PC-9 (cell line): ENCODE data around the gene AP1B1. TPM values are rescaled to one million over a fixed set of nuclear protein-coding genes. Genes with fewer than 3 reads are reported as not detected.

Source experiments
- BruUV-seq: library from RNA; stranded (reverse); fragments of 400-500 nt; replicated peaks from 2 replicates; lab custom pipeline; 2021; lab: Mats Ljungman, UMichigan
- CTCF ChIA-PET: fragments of 300-600 bp; sonication (Branson Sonifier 250); formaldehyde crosslinking; loops from one replicate; lab custom pipeline; 2022; ENCODE audit warnings: antibody characterized with exemption; lab: Charles Lee
- POLR2A ChIA-PET: fragments of 300-600 bp; sonication (Branson Sonifier 250); formaldehyde crosslinking; loops from one replicate; lab custom pipeline; 2022; ENCODE audit warnings: antibody characterized with exemption; ENCODE audit not compliant: unreplicated experiment; lab: Charles Lee
- DNase-seq, 2 experiments: peaks; one replicate each; pipeline versions ENCODE4 v3.0.0 to v3.0.0-alpha.2; 2015 to 2022; ENCODE audit warnings: mixed read lengths in 1 of 2
- H2AFZ ChIP-seq: fragments of 200-600 bp; sonication (generic); 2 replicates; pipeline ENCODE4 v1.8.1; 2017; ENCODE audit warnings: antibody characterized with exemption
- H3F3A ChIP-seq: fragments of 200-600 bp; sonication (generic); 2 replicates; pipeline ENCODE4 v1.8.1; 2017; ENCODE audit warnings: antibody characterized with exemption, mild to moderate bottlenecking, low read depth; ENCODE audit not compliant: insufficient read depth
- H3K27ac ChIP-seq: fragments of 200-600 bp; sonication (generic); 2 replicates; pipeline ENCODE4 v1.6.1; 2016; ENCODE audit warnings: mixed run types
- H3K27me3 ChIP-seq: fragments of 200-600 bp; sonication (generic); 2 replicates; pipeline ENCODE4 v1.6.1; 2016; ENCODE audit warnings: low read depth, mixed run types; ENCODE audit not compliant: insufficient read depth
- H3K36me3 ChIP-seq: fragments of 200-600 bp; sonication (generic); 2 replicates; pipeline ENCODE4 v1.6.1; 2016; ENCODE audit warnings: low read depth, mixed run types
- H3K4me1 ChIP-seq: fragments of 200-600 bp; sonication (generic); replicated peaks from 2 replicates; pipeline ENCODE4 v1.6.1; 2016; ENCODE audit warnings: mixed run types; ENCODE audit not compliant: insufficient read depth
- H3K4me2 ChIP-seq: fragments of 200-600 bp; sonication (generic); 2 replicates; pipeline ENCODE4 v1.6.1; 2017; ENCODE audit warnings: mixed run types
- H3K4me3 ChIP-seq: fragments of 200-600 bp; sonication (generic); 2 replicates; pipeline ENCODE4 v1.6.1; 2016; ENCODE audit warnings: mixed run types
- H3K79me2 ChIP-seq: fragments of 200-600 bp; sonication (generic); 2 replicates; pipeline ENCODE4 v1.6.1; 2017; ENCODE audit warnings: low read depth, mixed run types
- H3K9me2 ChIP-seq: fragments of 200-600 bp; sonication (generic); 2 replicates; pipeline ENCODE4 v1.8.1; 2017; ENCODE audit warnings: mild to moderate bottlenecking; ENCODE audit not compliant: insufficient read depth
- H3K9me3 ChIP-seq: fragments of 200-600 bp; sonication (generic); 2 replicates; pipeline ENCODE4 v1.8.1; 2016; ENCODE audit warnings: low read depth; ENCODE audit not compliant: insufficient read depth
- H4K20me1 ChIP-seq: fragments of 200-600 bp; sonication (generic); 2 replicates; pipeline ENCODE4 v1.8.1; 2017; ENCODE audit not compliant: insufficient read depth
- EZH2 ChIP-seq: fragments of 200-600 bp; sonication (generic); IDR thresholded peaks from 2 replicates; pipeline ENCODE4 v1.8.0; 2017; ENCODE audit warnings: antibody characterized with exemption, low read depth
- intact Hi-C: fragments of 100-400 bp; cut with micrococcal nuclease; formaldehyde crosslinking; loops from one replicate; pipeline ENCODE4 v1.10.0; 2022; ENCODE audit not compliant: unreplicated experiment
- total RNA-seq: library from RNA; stranded (reverse); gene quantifications from 2 replicates; pipeline ENCODE4 v1.2.3, GENCODE V29; 2021
- TF ChIP-seq, protein P1 (sequence below): fragments of 200-600 bp; sonication (generic); conservative IDR thresholded peaks from 2 replicates; pipeline ENCODE4 v1.6.1; 2017; ENCODE audit warnings: mixed run types, antibody characterized with exemption, mild to moderate bottlenecking, moderate library complexity

The AP1B1 gene
- total RNA-seq, 1 experiment from 2014 or later, result 50.8 TPM

DNA sequence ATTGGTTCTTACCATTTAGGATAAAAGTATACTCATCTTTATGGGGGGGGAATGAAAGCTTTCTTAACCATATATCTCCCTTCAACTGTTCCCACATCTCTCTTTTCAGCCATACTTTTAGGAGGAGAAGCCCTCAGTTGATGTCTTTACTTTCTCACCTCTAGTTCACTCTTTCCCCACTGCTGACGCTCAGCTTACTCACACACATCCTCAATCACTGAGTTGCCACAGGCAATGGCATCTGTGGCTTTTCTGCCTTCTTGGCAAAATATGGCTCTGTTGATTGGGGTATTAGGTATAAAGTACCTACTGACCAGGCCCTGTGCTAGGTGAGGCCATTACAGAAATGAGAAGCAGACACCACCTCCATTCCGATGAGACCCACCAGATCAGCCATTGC lies 12.2 kb upstream of the AP1B1 start:
- Histone ChIP-seq H3K79me2 (no peaks in the 10 kb centered on the region), H2AFZ (no peak overlapping the region), H3K36me3 (no peaks in the 10 kb centered on the region), H3K9me2 (no peaks in the 10 kb centered on the region), H3K27me3 (no peaks in the 10 kb centered on the region), H3K27ac (no peak overlapping the region), H3K4me3 (no peak overlapping the region), H3K4me1 (no peaks in the 10 kb centered on the region), H3K4me2 (no peak overlapping the region), H3F3A (no peaks in the 10 kb centered on the region), H4K20me1 (no peaks in the 10 kb centered on the region), H3K9me3 (no peaks in the 10 kb centered on the region)
- ChIA-PET POLR2A (no interaction called here), CTCF (no interaction called here)
- no TSS peak for BruUV-seq
- TF ChIP-seq, protein P1, sequence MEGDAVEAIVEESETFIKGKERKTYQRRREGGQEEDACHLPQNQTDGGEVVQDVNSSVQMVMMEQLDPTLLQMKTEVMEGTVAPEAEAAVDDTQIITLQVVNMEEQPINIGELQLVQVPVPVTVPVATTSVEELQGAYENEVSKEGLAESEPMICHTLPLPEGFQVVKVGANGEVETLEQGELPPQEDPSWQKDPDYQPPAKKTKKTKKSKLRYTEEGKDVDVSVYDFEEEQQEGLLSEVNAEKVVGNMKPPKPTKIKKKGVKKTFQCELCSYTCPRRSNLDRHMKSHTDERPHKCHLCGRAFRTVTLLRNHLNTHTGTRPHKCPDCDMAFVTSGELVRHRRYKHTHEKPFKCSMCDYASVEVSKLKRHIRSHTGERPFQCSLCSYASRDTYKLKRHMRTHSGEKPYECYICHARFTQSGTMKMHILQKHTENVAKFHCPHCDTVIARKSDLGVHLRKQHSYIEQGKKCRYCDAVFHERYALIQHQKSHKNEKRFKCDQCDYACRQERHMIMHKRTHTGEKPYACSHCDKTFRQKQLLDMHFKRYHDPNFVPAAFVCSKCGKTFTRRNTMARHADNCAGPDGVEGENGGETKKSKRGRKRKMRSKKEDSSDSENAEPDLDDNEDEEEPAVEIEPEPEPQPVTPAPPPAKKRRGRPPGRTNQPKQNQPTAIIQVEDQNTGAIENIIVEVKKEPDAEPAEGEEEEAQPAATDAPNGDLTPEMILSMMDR, result no peak
- TF ChIP-seq EZH2, result no peak
- intact Hi-C loops, result no loop called here
- DNase-seq, result no peak

DNA sequence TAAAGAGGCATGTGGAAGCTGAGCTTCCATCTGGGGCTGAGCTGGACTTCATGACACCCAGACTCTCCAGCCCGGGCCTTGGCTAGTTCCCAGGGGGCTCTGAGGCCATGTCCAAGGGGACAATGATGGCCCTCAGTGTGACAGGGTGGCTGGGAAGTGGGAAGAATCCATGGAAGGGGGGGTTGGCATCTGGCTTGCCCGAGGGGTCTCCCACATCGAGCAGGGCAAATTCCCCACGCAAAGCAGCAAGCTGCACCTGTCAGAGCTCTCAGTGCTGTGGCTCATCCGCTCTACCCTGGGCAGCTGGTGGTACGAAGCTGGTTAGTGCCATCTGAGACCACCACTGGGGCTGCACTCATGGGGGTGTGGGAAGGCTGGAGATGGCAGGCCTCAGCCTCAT lies 9.4 kb upstream of the AP1B1 start:
- no peaks in the 10 kb centered on the region for H3K79me2 ChIP-seq
- H3K4me1 ChIP-seq, result 0 out of 2 replicates have a peak, but pooled peaks cover 3% of the 10 kb centered on the region
- ChIA-PET POLR2A (no interaction called here), CTCF (no interaction called here)
- H3F3A ChIP-seq, result no peaks in the 10 kb centered on the region
- no peak overlapping the region for H3K4me2 ChIP-seq
- no peaks in the 10 kb centered on the region for H3K9me3 ChIP-seq
- no peaks in the 10 kb centered on the region for H4K20me1 ChIP-seq
- intact Hi-C loops, result loop anchor here (5.0 kb wide), 1 partner anchor 240 kb away; no protein-coding TSS in a partner anchor
- no peak for DNase-seq
- H3K27me3 ChIP-seq, result no peaks in the 10 kb centered on the region
- H3K36me3 ChIP-seq, result no peaks in the 10 kb centered on the region
- no peak for TF ChIP-seq EZH2
- TF ChIP-seq, protein P1, result no peak
- no TSS peak for BruUV-seq
- no peaks in the 10 kb centered on the region for H3K9me2 ChIP-seq
- H3K4me3 ChIP-seq, result no peak overlapping the region
- H2AFZ ChIP-seq, result no peak overlapping the region
- H3K27ac ChIP-seq, result no peak overlapping the region

DNA sequence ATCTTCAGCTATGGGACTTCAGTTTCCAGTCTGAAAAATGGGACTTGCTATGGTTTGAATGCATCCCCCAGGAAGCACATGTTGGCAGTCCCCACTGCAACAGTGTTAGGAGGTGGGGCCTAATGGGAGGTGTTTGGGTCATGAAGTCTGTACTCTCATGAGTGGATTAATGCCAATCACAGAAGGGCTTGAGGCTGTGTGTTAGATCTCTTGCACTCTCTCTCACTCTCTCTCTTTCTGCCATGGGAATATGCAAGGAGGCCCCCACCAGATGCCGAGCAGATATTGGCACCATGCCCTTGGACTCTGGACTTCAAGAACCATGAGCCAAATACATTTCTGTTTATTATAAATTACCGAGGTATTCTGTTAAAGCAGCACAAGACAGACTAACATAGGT lies 7.8 kb upstream of the AP1B1 start:
- no peak overlapping the region for H3K4me2 ChIP-seq
- H3K79me2 ChIP-seq, result no peaks in the 10 kb centered on the region
- intact Hi-C loops, result loop anchor here (5.0 kb wide), 1 partner anchor 241 kb away; no protein-coding TSS in a partner anchor
- no peaks in the 10 kb centered on the region for H4K20me1 ChIP-seq
- no peak overlapping the region for H3K4me3 ChIP-seq
- no peak overlapping the region for H2AFZ ChIP-seq
- no peaks in the 10 kb centered on the region for H3K9me3 ChIP-seq
- CTCF ChIA-PET, result interaction anchor here (0.6 kb wide), 1 partner anchor 79 kb away, joined by 3 read pairs; no protein-coding TSS in a partner anchor
- POLR2A ChIA-PET, result no interaction called here
- no peaks in the 10 kb centered on the region for H3K27me3 ChIP-seq
- no peaks in the 10 kb centered on the region for H3F3A ChIP-seq
- DNase-seq, result no peak
- no TSS peak for BruUV-seq
- H3K4me1 ChIP-seq, result 0 out of 2 replicates have a peak, but pooled peaks cover 4% of the 10 kb centered on the region
- H3K27ac ChIP-seq, result no peak overlapping the region
- H3K9me2 ChIP-seq, result no peaks in the 10 kb centered on the region
- TF ChIP-seq, protein P1, result no peak
- TF ChIP-seq EZH2, result no peak
- H3K36me3 ChIP-seq, result no peaks in the 10 kb centered on the region
